Stimulated activated CD8-positive, alpha-beta memory T cell treated with anti-CD3 and anti-CD28 coated beads, Interleukin-12 subunit alpha, Interleukin-12 subunit beta, amount 100 ng/mL, for 4 hours (primary cell): ENCODE measurements around the gene PDGFB.
"Not testable (repeated sequence)": the region's sequence is repeated elsewhere in the genome, so short reads cannot be mapped to it uniquely, and the experiment has no call there.

ENCODE experiments used
- DNase-seq: peaks from one replicate; pipeline ENCODE4 v3.0.0-alpha.2; 2020; ENCODE audit warnings: low read depth

PDGFB gene

DNA sequence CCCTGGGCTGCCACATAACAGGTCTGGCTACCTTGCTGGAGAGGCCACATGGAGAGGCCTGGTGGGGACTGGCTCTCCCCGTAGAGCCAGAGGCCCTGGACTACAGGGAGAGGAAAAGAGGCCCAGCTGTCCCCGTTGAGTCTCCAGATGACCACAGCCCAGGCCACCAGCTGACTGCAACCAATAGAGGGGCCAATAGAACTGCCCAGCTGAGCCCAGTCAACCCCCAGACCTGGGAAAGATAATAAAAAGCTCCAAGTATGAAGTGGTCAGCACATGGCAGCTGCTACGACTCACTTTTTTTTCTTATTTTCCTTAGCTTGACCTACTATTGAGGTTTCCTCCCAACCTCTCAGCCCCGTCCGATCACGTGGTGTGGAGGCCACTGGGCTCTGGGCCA is 18.4 kb downstream of the PDGFB start:
- no peak for DNase-seq

DNA sequence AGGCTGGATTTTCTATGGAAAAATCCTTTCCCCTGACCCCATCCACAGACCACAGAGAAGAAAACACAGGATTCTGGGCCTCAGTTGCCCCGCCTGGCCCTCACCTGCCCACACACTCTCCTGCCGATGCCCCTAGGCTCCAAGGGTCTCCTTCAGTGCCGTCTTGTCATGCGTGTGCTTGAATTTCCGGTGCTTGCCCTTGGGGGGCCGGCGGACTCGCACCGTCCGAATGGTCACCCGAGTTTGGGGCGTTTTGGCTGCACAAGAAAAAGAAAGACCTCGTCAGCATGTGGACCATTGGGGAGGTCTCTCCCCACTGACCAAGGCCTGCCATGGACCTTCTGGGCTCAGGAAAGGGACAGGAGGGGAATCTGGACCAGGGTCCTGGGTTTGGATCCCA is 19.2 kb downstream of the PDGFB start:
- no peak for DNase-seq

DNA sequence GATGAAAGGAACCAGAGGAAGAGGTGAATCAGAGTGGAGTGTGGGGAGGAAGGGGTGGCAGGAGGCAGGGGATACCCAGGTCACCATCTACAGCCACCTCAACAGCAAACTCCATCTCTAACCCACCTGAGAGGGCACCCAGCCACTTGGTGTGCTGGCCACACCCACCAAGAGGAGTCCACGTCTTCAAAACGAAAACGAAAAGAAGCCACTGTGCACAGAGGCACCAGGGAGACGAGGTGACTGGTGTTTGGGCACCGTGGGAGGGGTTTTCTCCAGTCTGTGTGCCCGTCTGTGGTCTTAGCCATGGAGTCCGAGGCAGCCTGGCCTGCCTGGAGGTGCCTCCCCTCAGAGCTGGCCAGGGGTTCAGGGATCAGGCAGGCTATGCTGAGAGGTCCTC is 20.2 kb downstream of the PDGFB start:
- no peak for DNase-seq

DNA sequence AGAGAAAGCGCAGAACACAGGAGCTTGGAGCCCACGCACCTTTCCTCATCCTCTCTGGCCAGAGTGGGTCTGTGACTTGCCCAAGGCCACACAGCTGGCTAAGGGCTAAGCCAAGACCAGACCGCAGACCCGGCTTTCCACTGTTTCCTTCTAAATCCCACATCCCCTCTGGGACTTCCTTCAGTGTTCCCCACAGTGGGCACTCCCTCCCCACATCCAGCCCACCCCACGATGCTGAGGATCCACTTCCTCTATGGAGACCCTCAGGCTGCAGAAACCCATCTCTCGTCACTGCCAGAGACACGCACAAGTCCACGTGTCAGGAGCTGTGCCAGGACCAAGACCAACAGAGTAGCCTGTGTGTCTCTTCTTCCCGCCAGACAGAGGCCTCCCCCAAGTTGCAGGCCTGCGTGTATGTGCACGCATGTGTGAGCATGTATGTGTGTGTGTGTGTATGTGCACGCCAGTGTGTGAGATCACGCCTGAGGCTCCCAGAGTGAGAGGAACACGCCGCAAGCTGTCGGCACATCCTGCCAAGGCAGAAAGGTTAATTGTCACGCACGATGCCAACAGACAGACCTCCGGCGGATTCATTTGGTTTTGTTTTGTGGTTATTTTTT is 21.6 kb downstream of the PDGFB start:
- DNase-seq = no peak

DNA sequence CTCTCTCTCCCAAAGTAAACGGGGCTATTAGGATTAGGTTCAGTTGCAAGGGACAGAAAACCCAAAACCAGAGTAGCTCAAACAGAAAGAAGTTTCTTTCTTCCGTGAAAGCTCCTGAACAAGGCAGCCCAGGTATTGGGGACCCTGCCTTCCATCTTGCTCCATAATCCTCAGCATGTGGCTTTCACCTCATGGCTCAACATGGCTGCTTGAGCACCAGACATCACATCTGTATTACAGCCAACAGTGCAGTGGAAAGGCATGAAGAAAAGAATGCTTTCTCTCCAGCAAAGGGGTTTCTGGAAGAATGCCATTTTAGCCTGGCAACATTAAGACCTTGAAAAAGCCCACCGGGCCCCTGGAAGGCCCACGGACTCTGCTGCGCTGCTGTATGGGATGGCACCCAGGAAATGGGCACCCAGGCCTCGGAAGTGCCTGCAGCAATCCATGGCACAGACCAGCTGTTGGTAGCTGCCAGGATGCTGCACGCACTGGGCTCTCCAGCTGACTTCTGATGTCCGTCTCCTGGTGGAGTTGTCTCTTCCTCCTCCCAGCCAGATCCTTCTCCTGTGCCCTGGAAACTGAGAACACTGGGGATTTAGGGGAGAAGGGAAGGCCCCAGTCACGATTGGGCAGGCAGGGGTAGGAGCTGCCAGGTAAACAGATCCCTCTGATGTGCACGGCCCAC is 22.6 kb downstream of the PDGFB start:
- no peak for DNase-seq

DNA sequence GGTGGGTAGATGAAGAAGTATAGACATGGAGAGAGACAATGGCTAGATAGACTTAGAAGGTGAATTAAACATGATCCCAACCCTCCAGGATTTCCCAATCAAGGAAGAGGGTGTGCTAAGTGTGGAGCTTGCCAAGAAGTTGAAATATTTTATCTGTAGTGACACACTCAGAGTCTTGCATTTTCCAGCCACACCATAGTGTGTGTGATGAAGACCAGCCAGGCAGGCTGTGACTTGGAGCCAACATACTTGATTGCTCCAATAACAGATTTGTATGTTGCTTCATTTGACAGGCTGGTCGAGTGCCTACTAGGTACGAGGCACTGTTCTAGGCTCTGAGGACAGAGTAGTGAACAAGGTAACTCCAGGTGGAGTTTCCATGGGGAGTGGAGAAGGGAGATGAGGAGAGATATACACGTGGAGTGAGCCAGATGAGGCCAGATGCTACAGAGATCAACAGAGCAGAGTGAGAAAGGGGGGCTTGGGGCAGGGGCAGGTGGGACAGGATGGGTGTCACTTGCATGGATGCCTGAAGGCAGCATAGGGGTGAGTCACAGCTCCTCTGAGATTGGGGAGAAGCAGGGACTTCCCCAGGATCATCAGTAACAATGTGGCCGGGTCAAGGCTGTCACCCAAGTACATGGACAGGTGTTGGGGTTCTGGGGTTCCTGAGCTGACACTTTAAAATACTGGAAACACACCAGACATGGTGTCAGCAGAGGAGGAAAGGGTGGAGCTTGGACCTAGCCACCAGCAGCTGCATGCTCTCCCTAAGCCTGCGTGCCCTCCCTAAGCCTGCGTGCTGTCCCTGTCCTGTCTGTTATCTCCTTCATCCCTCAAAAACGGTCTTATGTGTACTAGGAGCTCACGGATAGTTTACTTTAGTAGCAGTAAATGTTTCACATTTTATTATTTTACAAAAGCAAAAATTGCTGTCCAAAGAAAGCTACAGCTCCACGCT is 23.6 kb downstream of the PDGFB start:
- no peak for DNase-seq

DNA sequence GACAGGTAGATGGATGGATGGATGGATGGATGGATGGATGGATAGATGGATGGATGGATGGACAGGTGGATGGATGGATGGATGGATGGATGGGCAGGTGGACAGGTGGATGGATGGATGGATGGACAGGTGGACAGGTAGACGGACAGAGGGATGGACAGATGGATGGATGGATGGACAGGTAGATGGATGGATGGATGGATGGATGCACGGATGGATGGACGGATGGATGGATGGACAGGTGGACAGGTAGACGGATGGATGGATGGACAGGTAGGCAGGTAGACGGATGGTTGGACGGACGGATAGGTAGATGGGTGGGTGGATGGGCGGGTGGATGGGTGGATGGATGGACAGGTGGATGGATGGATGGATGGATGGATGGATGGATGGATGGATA is 24.3 kb downstream of the PDGFB start:
- DNase-seq = no peak

DNA sequence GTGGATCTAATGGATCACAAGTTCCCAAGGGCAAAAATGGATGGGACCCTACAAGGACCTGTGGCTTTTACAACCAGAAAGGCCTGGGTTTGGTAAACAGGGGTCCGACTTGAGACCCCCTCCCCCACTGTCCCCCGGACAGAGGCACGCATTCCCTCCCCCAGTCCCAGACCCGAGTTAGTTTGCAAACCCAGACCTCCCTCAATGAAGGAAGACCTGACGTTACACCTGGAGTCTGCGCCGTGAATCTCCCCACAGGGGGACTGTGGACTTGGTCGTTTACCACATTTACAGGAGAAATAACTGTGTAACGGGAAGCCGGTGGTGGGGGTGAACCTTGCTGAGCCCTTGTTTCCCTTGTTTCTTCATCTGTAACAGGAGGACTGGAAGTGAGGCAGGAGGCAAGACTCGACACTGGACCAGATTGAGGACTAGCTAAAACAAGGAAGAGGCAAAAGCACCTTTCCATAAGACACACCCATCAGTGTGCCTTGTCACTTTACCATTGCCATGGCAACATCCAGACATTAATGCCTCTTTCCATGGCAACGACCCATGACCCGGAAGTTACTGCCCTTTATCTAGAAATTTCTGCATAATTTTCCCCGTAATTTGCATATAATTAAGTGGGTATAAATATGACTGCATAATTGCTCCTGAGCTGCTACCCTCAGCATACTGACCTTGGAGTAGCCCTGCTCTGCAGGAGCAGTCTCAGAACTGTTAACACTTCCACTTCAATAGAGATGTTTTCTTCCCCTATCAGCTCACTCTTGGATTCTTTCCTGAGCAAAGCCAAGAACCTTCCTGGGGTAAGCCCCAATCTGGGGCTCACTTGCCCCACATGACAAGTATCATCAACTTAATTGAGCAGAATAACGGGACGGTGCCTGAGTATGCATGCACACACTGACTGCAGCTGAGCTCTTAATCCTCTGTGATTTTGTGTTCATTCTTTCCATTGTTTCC is 25.4 kb downstream of the PDGFB start:
- no peak for DNase-seq

DNA sequence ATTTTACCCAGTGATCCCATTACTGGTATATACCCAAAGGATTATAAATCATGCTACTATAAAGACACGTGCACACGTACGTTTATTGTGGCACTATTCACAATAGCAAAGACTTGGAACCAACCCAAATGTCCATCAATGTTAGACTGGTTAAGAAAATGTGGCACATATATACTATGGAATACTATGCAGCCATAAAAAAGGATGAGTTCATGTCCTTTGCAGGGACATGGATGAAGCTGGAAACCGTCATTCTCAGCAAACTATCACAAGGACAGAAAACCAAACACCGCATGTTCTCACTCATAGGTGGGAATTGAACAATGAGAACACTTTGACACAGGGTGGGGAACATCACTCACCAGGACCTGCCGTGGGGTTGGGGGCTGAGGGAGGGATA is 26.4 kb downstream of the PDGFB start:
- not testable (repeated sequence) for DNase-seq

DNA sequence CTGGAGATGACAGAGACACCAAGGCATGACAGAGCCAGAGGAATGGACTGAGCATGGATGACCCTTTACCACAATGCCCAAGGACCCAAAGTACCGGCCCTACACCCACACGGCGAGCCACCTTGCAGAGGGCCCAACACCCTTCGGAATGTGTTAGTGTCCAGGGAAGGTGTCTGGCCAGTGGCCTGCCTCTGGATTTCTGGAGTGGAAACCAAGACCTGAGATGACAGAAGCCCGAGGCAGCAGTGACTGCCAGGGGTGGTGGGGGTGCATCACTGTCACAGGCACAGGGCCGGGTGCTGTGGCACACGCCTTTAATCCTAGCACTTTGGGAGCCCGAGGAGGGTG is 28.7 kb downstream of the PDGFB start:
- no peak for DNase-seq

DNA sequence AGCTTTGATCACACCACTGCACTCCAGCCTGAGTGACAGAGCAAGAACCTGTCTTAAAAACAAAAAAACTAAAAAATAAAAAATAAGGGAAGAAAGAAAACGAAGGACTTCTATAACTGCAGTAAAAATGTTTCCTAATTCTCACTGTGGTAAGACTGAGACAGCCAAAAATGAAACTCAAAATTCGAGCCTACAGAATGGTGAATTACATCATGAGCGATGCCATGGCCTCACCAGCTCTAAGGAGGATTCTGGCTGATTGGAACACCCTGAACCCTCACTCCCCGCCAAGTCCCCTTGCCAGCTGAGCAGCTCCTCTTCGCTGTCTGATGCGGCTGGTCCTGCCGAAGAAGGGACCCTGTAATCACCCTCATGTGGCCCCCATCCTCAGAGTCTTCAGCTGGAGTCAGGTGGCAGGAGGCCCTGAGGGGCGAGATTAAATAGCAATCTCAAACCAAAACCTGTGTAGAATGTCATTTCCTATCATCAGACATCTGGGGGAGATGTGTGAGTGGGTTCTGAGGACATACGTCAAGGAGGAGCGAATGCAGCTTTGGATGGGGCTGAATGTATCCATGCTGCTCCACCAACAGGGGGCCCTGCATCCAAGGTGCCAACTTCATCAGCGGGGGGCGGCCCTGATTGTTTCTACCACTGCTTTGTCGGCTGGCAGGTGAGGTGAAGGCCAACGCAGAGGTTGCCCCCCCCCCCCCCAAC is 29.2 kb downstream of the PDGFB start:
- DNase-seq = no peak

DNA sequence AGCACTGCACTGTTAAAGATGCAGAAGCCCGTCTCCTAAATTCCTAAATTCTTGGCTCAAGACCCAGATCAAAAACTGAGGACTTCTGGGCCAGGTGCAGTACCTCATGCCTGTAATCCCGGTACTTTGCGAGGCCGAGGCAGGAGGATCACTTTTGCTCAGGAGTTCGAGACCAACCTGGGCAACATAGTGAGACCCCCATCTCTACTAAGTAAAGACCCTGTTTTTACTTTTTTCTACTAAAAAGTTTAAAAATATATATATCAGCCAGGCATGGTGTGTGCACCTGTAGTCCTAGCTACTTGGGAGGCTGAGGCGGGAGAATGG is 29.7 kb downstream of the PDGFB start:
- no peak for DNase-seq

DNA sequence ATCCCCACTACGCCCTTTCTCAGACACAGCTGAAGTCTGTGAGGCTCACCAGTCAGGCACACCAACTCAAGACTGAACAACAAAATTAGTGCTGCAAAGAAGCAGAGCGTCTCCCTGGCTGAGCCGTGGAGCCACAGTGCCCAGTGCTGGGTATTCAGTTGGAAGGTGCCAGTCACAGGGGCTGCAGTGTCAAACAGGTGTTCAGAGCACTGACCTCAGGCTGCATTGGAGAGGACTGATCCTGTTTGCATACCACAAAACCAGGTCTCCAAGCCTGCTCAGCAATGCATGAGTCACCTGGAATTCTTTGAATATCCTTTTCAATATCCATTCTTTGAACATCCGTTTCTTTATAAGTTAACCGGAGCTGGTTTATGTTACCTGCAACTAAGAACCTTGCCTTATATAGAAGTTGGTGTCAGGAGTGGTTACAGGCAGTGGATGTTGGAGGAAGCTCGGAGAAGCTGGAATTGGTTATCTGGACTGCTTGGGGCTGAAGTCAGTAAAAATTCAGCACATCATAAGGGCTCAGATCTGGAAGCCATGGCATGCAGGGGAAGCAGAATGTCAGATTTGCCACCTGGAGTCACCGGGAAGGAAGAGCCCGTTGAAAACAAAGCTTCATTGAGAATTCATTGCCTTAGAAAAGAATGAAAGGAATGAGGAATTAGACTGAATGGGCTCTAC is 30.3 kb downstream of the PDGFB start:
- no peak for DNase-seq

DNA sequence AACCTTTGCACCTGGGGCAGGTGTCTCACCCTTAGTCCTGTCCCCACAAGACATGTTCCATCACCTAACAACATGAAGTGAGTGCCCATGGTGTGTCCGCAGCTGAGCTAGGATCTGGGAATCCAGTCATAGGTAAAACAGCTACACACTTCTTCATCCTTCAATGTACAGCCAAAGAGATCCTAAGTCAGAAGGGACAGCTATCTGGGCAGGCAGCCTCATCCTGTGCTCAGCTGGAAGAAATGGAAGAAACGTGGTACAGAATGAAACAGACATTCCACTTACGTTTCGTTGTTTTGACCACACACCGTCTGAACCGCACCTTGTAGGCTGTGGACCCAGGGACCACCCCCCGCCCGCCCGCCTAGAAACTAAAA is 30.8 kb downstream of the PDGFB start:
- no peak for DNase-seq

DNA sequence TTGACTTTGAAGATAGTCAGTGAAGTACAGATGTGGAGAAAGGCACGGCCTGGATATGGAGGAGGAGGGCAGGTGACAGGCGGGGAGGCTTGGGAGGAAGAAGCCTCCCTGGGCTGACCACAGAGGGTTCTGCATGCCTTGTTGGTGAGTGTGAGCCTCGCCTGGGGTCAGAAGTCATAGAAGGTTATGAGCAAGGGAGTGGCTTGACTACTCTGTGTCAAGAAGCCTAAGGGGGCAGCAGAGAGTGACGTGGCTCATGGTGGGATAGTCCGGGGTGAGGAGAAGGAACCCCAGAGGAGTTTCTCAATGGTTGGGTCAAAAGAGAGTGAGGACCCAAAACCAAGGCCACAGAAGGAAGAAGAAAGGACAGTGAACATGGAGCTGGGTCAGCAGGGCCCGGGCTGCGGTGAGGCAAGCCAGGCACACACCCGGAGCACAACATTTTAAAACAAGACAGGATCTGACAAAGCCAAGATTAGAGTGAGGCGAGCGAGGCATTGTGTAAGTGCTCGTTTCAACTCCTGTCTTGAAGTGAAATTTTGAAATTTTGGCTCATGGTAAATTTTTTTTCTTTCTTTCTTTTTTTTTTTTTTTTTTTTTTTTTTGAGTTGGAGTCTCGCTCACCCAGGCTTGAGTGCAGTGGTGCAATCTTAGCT is 31.9 kb downstream of the PDGFB start:
- no peak for DNase-seq

DNA sequence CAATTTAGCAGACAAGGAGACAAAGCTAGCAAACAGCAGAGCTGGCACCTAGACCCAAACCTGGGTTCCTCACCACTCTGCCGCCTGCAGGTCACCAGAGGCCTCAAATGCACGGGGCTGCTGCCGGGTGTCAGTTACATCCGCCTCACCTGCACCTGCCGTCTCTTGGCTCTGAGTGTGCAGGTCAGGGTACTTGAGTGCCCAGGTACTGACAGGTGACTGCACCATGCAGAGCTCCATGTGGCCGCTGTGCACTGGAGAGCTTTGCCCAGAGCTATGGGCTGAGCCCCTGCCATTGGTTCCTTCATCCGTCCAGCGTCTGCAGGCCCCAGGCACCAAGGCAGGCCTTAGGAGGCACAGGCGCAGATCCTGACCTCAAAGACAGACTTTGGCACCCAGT is 35.0 kb downstream of the PDGFB start:
- no peak for DNase-seq

DNA sequence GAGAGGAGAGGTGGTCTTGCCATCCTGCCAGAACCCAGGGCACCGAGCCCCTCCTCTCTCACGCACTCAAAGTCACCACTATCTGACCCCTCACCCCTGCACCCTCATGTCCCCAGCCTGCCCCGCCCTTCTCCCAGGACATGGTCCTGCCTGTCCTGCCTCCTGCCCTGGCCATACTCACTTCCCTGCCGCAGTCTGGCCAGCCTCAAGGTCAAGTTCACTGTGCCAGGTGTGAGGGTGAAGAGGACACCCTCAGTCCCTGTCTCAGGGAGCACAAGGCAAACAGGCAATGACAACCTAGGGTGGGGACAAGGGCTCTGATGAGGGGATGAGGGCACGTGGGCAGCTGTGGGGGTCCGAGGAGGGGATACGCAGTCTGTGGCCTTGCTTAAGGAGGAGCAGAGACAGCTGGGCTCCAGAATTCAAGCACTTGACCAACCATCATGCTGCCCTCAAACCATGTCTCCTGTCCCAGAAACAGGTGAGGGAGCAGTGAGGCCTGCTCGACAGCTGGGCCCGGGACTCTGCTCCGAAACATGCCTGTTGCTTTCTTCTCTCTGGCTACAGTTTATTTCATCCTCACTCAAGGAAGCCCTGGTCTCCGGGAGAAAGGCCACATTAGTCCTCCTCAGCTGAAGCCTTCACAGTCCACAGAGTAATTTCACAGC is 36.6 kb downstream of the PDGFB start:
- DNase-seq = no peak

DNA sequence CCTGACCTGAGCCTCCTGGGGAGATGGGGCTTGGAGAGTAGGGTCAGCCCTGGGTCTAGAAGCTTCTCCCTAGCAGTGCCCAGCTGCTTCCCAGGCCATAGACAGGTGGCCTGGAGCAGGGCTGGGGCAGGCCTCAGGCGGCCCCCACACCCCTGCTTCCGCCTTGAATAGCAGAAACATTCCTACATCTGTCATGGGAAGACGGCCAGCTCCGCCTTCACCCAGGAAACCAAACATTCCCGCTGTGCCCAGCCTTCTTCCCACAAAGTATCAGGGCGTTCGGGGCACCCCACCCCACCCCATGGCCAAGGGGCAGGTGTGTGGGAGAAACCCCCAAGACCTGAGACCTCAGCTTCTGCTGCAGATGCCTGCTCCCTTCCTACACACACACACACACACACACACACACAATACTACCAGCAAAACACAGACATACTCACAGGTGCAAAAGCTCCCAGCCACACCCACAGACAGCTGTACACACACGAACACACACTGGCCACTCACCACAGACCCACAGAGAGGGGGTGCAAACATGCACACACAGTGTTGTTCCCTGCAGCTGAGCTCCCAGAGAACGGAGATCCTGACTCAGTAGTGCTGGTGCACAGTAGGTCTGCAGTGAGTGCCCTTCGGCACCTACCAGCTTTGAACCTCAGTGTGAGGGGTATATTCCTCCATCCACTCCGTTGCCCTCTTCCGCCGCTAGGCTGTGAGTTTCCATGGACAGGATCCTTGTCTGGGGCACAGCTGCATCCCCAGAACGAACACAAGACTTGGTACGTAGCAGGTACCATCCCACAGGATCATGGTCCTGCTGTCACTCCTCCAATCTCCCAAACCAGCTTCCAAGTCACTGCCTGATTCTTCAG is 37.4 kb downstream of the PDGFB start:
- DNase-seq = no peak

DNA sequence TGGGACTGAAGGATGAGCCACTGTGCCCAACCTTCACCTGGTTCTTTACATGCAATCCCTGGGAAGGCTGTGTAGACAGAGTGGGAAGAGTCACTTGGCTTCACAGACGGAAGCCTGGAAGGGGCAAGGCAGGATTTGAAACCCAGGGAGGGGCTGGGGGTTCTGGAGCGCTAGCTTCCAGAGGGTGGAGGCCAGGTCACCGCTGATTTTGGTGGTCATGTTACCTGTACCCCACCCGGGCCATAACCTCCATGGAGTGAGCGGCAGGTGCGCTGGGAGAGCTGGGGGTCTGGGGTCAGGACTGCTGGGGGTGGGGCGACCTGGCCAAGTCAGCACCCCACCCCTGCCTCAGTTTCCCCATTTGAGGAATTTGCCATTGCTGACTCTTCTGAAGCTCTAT is 38.3 kb downstream of the PDGFB start:
- DNase-seq = no peak
